CD4-positive, CD25-positive, alpha-beta regulatory T cell (primary cell): ENCODE measurements around the gene PLAAT3. TPM values are rescaled to one million over a fixed set of nuclear protein-coding genes. Genes with fewer than 3 reads are reported as not detected.
"Not testable (repeated sequence)": the region's sequence is repeated elsewhere in the genome, so short reads cannot be mapped to it uniquely, and the experiment has no call there.

ENCODE experiments used
- ATAC-seq, 2 donors: fragments of 150-1000 bp; cut with Tn5 transposase; one replicate each; pipeline ENCODE4 v1.10.0; 2021; ENCODE audit warnings: low read depth in 2 of 2, moderate number of reproducible peaks in 2 of 2, moderate library complexity in 1 of 2
- DNase-seq, 3 donors: peaks; one replicate each; pipeline versions ENCODE4 v3.0.0 to v3.0.0-alpha.2; 2012 to 2022; ENCODE audit warnings: mixed read lengths in 1 of 3
- H3K27ac ChIP-seq: one replicate; pipeline ENCODE4 v1.7.0; 2013; ENCODE audit warnings: mild to moderate bottlenecking, low read length; ENCODE audit not compliant: insufficient read depth, poor library complexity, severe bottlenecking
- H3K27me3 ChIP-seq: one replicate; pipeline ENCODE4 v1.7.0; 2013; ENCODE audit warnings: low read length; ENCODE audit not compliant: control insufficient read depth, insufficient read depth
- H3K36me3 ChIP-seq: one replicate; pipeline ENCODE4 v1.7.0; 2013; ENCODE audit warnings: mild to moderate bottlenecking, low read length, moderate library complexity; ENCODE audit not compliant: control insufficient read depth, insufficient read depth
- H3K4me1 ChIP-seq: 2 replicates; pipeline ENCODE4 v1.7.0; 2013; ENCODE audit warnings: mild to moderate bottlenecking, low read length; ENCODE audit not compliant: insufficient read depth, control insufficient read depth, poor library complexity, severe bottlenecking
- H3K4me3 ChIP-seq: one replicate; pipeline ENCODE4 v1.7.0; 2013; ENCODE audit warnings: low read depth, mild to moderate bottlenecking, low read length, moderate library complexity
- H3K9me3 ChIP-seq, 2 experiments: 1 replicate in 1 of 2; 2 replicates in 1 of 2; pipeline ENCODE4 v1.7.0; 2013; ENCODE audit warnings: low read length in 2 of 2, mild to moderate bottlenecking in 1 of 2, moderate library complexity in 1 of 2; ENCODE audit not compliant: control insufficient read depth in 2 of 2
- H3K27ac Mint-ChIP-seq, 3 donors: one replicate each; pipeline ENCODE4 v1.8.0; 2020 to 2022; ENCODE audit warnings: mild to moderate bottlenecking in 3 of 3, mixed read lengths in 3 of 3, moderate library complexity in 2 of 3
- H3K27me3 Mint-ChIP-seq: one replicate; pipeline ENCODE4 v1.8.0; 2022; ENCODE audit warnings: mild to moderate bottlenecking, mixed read lengths
- H3K36me3 Mint-ChIP-seq: one replicate; pipeline ENCODE4 v1.8.0; 2020; ENCODE audit warnings: mixed read lengths
- H3K4me1 Mint-ChIP-seq, 4 donors: one replicate each; pipeline ENCODE4 v1.8.0; 2020 to 2022; ENCODE audit warnings: mixed read lengths in 4 of 4, mild to moderate bottlenecking in 1 of 4
- H3K4me3 Mint-ChIP-seq, 4 donors: one replicate each; pipeline ENCODE4 v1.8.0; 2020 to 2022; ENCODE audit warnings: mild to moderate bottlenecking in 4 of 4, mixed read lengths in 4 of 4, moderate library complexity in 3 of 4
- H3K9me3 Mint-ChIP-seq, 7 donors: one replicate each; pipeline ENCODE4 v1.8.0; 2020 to 2022; ENCODE audit warnings: mixed read lengths in 7 of 7, mild to moderate bottlenecking in 3 of 7, moderate library complexity in 2 of 7
- polyA plus RNA-seq, 4 donors: library from polyadenylated mRNA; unstranded; fragments of 300-500 nt; fragmentation: Illumina TruSeq; gene quantifications; one replicate each; pipeline ENCODE4 v1.2.3, GENCODE V29; 2021
- total RNA-seq: library from RNA; stranded (reverse); gene quantifications from one replicate; pipeline ENCODE4 v1.2.3, GENCODE V29; 2022

PLAAT3 gene
- total and polyA plus RNA-seq, 5 donors from 2014 or later: 3.1 to 19.0 (median 5.8) TPM

DNA sequence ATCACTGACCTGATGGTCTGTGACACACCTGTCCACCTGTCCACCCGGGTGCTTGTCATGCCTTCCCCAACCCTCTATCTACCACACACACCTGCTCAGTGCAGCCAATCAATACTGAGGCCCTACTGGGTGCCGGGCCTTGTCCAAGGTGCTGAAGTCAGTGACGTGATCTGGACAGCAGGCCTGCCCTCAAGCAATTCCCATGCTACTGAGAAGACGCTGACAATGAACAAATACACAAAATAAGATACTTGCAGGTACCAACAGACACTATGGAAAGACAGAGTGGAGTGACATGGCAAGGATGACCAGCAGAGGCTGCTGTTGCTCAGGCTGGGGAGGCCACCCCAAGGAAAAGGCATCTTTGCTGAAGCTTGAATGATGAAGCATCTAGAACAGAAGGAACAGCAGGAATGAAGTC, 21.2 kb downstream of the PLAAT3 start:
- Histone ChIP-seq H3K27me3 (no peaks in the 10 kb centered on the region), H3K4me1 (no peaks in the 10 kb centered on the region), H3K27ac (no peak overlapping the region), H3K4me3 (no peak overlapping the region), H3K36me3 (no peaks in the 10 kb centered on the region), H3K9me3 (no peaks in the 10 kb centered on the region)
- ATAC-seq (no peak), DNase-seq (peak in 1 of 3 donors; percentile 24)
- Mint-ChIP-seq H3K27ac (peak overlapping the region in 1 of 3 donors; percentile 89), H3K9me3 (peaks cover 0 to 1% (median 0%) of the 10 kb centered on the region in 7 donors), H3K4me3 (no peak overlapping the region), H3K36me3 (no peaks in the 10 kb centered on the region), H3K4me1 (peaks cover 0 to 6% (median 4%) of the 10 kb centered on the region in 4 donors), H3K27me3 (no peaks in the 10 kb centered on the region)

DNA sequence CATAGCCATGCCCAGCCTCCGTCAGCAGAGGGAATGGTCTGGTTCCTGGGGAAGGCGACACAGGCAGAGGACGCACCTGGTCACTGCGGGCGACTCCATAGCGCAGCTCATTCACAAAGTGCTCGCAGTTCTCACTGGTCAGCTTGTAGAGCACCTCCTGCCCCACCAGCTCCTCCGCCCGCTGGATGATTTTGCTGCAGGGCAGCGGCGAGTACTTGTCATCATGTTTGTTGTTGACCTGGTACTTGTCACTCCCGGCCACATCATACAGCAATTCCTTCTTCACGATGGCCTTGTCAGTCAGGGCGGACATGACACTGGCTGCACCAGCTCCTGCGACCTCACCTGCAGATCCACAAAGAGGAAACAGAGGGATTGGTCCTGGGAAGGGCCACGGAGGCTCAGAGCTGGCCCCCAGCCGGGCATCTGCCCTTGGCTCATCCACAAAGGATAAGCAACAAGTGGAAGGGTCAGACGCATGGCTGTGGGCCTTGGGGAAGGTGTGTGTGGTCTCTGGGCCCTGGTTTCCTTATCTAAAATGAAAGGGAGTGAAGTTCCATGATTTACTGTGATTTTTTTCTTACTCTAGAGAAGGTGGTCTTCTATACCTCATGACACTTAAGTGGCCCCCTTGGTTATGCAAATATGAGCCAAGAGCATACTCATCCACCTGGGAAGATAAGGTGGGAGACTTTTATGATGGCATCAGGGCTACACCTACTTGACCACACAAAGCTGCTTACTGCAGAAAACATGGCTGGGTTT, 24.0 kb downstream of the PLAAT3 start:
- Mint-ChIP-seq H3K36me3 (peaks cover 4% of the 10 kb centered on the region), H3K27me3 (no peaks in the 10 kb centered on the region), H3K4me3 (peak overlapping the region in 1 of 4 donors; percentile 16), H3K4me1 (peaks cover 0 to 6% (median 4%) of the 10 kb centered on the region in 4 donors), H3K27ac (no peak overlapping the region), H3K9me3 (peaks cover 0 to 1% (median 0%) of the 10 kb centered on the region in 7 donors)
- Histone ChIP-seq H3K27ac (no peak overlapping the region), H3K9me3 (no peaks in the 10 kb centered on the region), H3K36me3 (no peaks in the 10 kb centered on the region), H3K4me3 (no peak overlapping the region), H3K27me3 (no peaks in the 10 kb centered on the region), H3K4me1 (no peaks in the 10 kb centered on the region)
- no peak for ATAC-seq
- DNase-seq: no peak

DNA sequence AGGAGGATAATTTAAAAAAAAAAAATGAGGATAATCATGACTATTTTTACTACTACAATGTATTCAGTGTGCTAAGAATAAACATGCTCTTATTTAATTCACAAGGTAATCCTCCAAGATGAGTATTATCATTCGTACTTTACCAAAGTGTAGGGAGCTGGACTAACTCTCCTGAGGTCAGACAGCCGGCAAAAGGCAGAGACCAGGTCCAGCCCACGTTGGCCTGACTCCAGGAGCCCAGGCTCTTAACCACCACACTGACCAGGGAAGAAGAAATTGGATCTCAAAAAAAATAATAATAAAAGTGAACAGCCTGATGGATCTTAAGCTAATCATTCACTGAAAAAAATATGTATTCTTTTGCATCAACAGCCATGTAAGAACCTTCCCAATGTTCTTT, 25.2 kb downstream of the PLAAT3 start:
- Mint-ChIP-seq H3K36me3 (peaks cover 4% of the 10 kb centered on the region), H3K27ac (no peak overlapping the region), H3K4me3 (no peak overlapping the region), H3K4me1 (peaks cover 0 to 6% (median 2%) of the 10 kb centered on the region in 4 donors), H3K27me3 (no peaks in the 10 kb centered on the region), H3K9me3 (peaks cover 0 to 1% (median 0%) of the 10 kb centered on the region in 7 donors)
- H3K4me1 ChIP-seq: no peaks in the 10 kb centered on the region
- DNase-seq: no peak
- no peaks in the 10 kb centered on the region for H3K36me3 ChIP-seq
- no peaks in the 10 kb centered on the region for H3K9me3 ChIP-seq
- no peak for ATAC-seq
- no peak overlapping the region for H3K27ac ChIP-seq
- no peaks in the 10 kb centered on the region for H3K27me3 ChIP-seq
- H3K4me3 ChIP-seq: no peak overlapping the region

DNA sequence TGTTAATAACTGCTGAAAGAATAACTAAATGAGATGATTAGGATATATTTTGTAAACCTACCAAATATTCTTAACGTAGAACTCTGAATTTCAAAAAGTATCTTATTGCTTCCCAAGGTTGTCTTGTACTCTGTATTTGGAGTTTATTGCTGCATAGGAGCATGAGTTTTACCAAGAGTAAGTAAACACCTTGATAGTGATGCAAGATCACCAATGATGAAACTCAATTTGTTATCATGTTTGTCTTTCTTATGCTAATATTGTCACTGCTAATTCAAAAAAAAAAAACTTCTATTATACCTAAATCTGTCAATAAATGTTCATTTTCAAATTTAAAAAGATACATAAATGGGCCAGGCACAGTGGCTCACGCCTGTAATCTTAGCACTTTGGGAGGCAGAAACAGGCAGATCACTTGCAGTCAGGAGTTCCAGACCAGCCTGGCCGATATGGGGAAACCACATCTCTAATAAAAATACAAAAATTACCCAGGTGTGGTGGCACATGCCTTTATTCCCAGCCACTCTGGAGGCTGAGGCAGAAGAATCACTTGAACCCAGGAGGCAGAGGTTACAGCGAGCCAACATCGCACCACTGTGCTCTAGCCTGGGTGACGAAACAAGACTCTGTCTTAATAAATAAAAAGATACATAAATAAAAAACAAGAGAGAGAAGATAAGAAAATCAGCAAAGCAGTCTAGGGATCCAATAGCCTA, 27.6 kb downstream of the PLAAT3 start:
- Histone ChIP-seq H3K4me1 (no peaks in the 10 kb centered on the region), H3K4me3 (no peak overlapping the region), H3K36me3 (no peaks in the 10 kb centered on the region), H3K9me3 (peaks cover 0 to 6% of the 10 kb centered on the region in 2 experiments), H3K27me3 (no peaks in the 10 kb centered on the region), H3K27ac (no peak overlapping the region)
- no peak overlapping the region for H3K4me3 Mint-ChIP-seq
- no peak overlapping the region for H3K27ac Mint-ChIP-seq
- peaks cover 12% of the 10 kb centered on the region for H3K27me3 Mint-ChIP-seq
- H3K9me3 Mint-ChIP-seq: peaks cover 0 to 7% (median 7%) of the 10 kb centered on the region in 7 donors
- DNase-seq (no peak), ATAC-seq (no peak)
- peaks cover 11 to 23% (median 15%) of the 10 kb centered on the region in 4 donors for H3K4me1 Mint-ChIP-seq
- H3K36me3 Mint-ChIP-seq: peaks cover 10% of the 10 kb centered on the region

DNA sequence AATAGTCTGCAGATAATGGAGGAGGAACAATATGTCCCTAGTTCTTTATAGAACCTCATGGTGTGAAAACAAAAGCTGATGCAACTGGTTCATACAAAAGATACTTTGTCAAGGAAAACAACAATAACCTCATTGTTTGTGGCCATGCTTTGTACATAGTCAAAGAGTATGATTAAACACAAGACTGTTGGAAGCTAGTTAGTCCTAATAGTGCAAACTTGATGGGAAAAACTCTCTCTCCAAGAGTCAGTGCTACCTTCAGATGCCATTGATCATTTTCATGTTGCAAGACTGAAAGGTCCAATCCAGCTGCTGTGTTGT, 30.9 kb downstream of the PLAAT3 start:
- Histone ChIP-seq H3K4me3 (no peak overlapping the region), H3K27me3 (no peaks in the 10 kb centered on the region), H3K27ac (no peak overlapping the region), H3K36me3 (no peaks in the 10 kb centered on the region), H3K9me3 (peaks cover 12% of the 10 kb centered on the region in 2 experiments), H3K4me1 (no peaks in the 10 kb centered on the region)
- ATAC-seq (no peak), DNase-seq (no peak)
- Mint-ChIP-seq H3K36me3 (peaks cover 13% of the 10 kb centered on the region), H3K27ac (no peak overlapping the region), H3K27me3 (peaks cover 12% of the 10 kb centered on the region), H3K4me1 (peaks cover 11 to 17% (median 13%) of the 10 kb centered on the region in 4 donors), H3K9me3 (peaks cover 2 to 25% (median 8%) of the 10 kb centered on the region in 7 donors), H3K4me3 (no peak overlapping the region)

DNA sequence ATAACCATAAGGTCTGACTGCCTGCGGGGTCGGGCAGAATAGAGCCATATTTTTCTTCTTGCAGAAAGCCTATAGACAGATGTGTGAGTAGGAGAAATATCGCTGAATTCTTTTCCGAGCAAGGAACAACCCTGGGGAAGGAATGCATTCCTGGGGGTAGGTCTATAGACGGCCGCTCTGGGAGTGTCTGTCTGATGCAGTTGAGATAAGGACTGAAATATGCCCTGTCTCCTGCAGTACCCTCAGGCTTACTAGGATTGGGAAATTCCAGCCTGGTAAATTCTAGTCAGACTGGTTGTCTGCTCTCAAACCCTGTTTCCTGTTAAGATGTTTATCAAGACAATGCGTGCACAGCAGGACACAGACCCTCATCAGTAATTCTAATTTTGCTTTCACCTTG, 33.0 kb downstream of the PLAAT3 start:
- DNase-seq, H3K27ac Mint-ChIP-seq, H3K4me3 Mint-ChIP-seq, H3K4me1 ChIP-seq, H3K36me3 Mint-ChIP-seq, H3K36me3 ChIP-seq, H3K27ac ChIP-seq, ATAC-seq, H3K4me3 ChIP-seq, H3K27me3 ChIP-seq: not testable (repeated sequence)
- H3K9me3 Mint-ChIP-seq: peaks cover 2 to 25% (median 8%) of the 10 kb centered on the region in 7 donors
- H3K9me3 ChIP-seq: peaks cover 12% of the 10 kb centered on the region in 2 experiments
- H3K27me3 Mint-ChIP-seq: peaks cover 12% of the 10 kb centered on the region
- H3K4me1 Mint-ChIP-seq: peaks cover 10 to 17% (median 13%) of the 10 kb centered on the region in 4 donors

DNA sequence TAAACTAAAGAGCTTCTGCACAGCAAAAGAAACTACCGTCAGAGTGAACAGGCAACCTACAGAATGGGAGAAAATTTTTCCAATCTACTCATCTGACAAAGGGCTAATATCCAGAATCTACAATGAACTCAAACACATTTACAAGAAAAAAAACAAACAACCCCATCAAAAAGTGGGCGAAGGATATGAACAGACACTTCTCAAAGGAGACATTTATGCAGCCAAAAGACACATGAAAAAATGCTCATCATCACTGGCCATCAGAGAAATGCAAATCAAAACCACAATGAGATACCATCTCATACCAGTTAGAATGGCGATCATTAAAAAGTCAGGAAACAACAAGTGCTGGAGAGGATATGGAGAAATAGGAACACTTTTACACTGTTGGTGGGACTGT, 35.4 kb downstream of the PLAAT3 start:
- ATAC-seq, H3K4me1 ChIP-seq, H3K27ac Mint-ChIP-seq, H3K36me3 Mint-ChIP-seq, H3K4me3 ChIP-seq, H3K36me3 ChIP-seq, H3K4me3 Mint-ChIP-seq, DNase-seq, H3K27ac ChIP-seq, H3K27me3 ChIP-seq: not testable (repeated sequence)
- Mint-ChIP-seq H3K9me3 (peaks cover 2 to 25% (median 8%) of the 10 kb centered on the region in 7 donors), H3K27me3 (peaks cover 19% of the 10 kb centered on the region), H3K4me1 (peaks cover 21 to 30% (median 23%) of the 10 kb centered on the region in 4 donors)
- H3K9me3 ChIP-seq: peaks cover 12% of the 10 kb centered on the region in 2 experiments
